Central memory CD4-positive, alpha-beta T cell (primary cell): Measurements from ENCODE around the gene PKD1L1.

Experiments used
- DNase-seq: peaks from one replicate; pipeline ENCODE4 v3.0.0; 2022

Gene PKD1L1

DNA sequence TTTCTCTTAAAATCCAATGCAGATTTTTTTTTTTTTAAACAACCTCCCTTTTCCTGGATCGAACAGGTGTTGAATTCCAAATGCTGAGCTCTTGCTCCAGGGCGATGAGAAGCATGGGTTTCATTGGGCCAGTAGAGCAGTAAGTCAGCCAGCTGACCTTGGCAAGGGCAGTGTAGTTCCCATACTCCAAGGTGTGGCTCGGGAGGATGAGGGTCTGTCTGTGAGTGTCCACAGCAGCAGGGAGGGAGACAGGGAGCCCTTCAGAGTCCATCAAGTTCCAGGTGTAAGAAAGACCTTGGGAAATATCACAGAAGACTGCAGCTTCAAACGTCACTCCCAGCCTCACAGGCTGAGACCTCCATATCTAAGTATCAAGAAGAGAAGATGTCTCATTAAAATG lies 50.4 kb downstream of the PKD1L1 start:
- no peak for DNase-seq

DNA sequence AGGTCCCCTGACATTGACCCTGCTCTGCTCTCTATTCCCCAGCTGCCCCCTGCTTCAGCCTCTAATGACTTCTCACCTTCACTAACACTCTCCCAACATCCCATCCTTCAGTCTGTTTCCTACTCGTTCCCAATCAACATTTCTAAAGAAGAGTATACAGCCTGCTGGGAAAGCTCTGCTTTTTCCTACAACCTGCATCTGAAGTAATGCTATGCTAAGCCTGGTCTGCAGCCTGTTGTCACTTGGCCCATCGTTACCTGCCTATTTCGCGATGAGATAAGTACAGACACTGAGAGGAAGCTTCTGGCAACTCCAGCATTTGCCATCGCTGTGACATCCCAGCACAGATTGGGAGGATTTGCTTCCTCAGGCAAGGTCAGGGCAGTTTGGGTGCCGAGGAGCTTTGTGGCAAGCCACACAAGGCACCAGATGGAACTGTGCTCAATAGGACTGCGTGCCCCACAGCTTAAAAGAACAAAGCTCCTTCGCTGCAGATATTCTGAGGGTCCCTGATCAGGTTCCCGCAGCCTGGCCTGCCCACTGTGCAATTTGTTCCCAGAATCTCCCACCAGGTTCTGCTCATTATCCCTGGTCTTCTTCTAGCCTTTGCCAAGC lies 51.4 kb downstream of the PKD1L1 start:
- DNase-seq = no peak

DNA sequence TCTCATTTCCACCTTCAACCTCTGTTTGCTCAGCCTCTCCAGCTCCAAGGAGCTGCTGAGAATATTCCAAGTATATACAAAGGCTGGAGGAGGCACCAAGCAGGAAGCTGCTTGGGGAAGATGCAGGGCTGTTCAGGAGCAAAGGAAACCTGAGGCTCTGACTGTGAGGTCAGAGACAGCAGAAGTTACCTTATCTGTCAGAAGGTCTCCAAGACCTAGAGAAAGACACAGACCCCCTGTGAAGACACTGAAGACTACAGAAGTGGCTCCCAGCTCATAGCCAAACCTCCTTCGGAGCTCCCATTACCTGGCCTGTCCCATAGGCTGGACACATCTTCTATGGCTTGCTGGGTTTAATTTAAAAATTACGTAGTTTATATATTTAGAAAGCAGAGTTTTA lies 53.2 kb downstream of the PKD1L1 start:
- DNase-seq = no peak

DNA sequence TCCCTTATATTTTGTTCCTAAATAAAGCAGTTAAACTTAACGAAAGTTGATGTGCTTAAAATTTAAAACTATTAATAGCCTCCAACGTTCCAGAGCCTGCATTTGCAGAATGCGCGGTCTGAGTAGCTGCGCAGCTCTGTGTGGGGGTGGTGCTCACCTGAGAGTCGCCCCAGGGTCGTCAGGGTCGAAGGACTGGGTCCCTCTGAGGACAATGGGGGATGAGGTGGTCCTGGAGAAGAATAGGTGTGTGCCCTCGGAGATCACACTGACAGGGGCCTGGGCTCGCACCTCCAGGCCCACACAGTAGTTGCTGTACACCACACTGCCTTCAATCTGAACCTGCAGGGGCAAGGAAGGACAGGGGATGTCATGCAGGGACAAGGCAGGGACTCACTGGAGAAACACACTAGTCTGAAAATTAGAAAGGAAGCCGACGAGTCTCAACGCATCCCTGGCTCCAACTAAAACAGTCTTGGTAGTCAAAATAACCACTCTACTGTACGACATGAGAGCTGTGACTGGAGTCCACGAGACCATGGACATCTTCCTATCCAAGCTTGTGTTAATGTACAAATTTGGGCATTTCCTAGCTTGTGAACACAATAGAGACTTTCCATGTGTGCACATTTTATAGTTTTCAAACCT lies 54.4 kb downstream of the PKD1L1 start:
- DNase-seq = no peak

DNA sequence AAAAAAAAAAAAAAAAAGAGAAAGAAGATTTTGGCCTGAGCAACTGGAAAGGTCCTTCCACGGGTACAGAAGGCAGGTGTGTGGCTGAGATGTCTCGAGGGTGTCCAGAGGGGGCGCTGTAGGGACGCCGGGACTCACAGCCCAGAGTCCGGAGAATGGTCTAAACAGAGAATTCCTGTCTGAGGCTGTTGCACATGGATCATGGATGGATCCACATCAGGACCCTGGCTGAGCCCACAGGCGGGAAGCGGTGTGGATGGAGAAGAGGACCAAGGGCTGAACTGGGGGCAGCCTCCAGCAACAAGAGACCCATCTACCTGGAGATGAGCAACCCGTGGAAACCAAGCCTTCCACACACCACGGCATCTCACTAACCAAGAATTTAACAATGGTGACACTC lies 55.0 kb downstream of the PKD1L1 start:
- no peak for DNase-seq

DNA sequence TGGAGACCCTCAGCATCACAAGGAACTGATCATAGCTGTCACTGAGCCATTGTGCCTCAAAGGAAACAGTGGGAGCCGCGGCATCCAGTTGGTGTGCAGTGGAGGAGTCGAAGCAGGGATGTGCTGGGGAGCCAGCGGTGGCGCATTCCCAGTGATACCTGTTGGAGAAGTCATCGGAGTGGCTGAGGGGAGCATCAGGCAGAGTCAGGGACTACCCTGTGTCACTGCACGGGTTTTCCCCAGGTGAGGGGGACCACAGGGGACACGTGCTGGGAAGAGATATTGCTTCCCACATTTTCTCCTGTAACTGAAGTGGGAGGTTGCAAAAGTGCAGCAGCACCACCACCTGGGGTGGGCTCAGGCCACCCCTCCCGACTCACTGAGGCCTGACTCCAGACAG lies 57.7 kb downstream of the PKD1L1 start:
- no peak for DNase-seq

DNA sequence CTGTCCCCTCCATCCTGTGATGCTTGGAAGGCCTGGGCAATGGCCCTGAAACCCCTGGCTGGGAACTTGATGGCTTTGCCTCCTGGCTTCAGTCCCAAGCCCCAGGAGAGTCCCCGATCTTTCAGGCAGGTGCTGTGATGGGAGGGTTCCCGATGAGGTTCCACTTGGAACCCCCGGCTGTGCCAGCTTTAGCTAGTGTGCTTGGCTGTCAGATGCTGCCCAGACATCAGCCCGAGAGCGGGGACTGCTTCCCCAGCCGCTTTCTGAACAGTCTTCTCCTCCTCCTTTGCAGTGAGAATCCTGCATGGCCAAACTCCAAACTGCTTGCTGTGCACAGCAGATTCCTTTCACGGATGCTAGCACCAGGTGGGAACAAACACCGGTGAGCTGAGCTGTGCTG lies 58.1 kb downstream of the PKD1L1 start:
- DNase-seq = no peak

DNA sequence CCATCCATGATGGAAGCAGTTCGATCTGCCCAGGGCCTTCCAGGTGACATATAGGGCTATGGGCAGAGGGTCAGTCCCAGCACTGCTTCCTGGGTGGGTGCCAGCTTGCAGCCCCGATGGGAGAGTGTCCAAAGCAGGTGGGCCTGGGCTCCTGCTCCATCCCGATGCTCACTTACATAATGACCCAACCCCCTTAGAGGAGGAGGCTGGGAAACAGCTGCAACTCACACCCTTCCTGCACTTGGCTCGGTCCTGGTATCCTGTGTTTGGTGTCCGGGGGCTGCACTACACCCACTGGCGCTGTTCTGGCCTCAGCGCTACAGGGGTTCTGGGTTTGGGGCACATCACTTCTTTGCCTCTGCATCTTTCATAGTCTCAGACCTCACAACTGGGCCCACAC lies 58.5 kb downstream of the PKD1L1 start:
- no peak for DNase-seq

DNA sequence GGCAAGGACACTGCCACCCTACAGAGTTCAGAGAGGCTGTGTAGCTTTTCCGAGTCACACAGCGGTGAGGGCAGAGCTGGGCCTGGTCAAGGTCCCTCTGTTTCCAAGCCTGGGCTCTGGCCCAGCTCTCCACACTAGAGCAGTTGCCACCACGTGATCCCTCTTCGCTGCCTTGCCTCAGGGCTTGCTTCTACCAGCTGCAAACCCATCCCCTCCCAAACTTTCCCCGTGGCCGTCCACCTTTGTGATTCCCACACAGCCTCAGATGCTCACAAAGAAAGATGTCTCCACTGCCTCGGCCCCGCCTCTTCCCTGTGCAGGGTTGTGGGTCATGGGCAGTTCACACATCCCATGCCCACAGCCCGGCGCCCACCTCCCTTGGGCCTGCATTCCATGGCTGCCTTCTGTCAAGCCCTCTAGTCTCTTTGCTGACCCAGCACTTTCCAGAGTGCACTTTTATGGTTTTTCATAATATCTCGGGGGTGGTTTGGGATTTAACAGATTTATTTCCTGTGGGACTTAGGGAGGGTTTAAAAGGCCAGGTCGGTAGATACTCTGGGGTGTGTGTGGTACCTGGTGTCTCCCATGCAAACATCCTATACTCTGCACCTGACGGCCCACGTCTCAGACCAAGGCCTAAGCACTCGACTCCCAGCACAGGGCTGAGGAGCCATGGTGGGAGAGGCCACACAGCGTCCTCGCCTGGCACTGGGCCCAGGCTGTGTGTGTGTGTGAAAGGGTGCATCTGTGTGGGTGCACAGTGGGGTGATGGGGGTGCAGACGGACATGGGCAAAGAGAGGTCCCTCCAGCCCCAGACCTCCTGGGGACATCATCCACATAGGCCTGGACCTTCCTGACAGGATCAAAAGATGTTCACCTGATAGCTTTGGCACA lies 59.6 kb downstream of the PKD1L1 start:
- DNase-seq = no peak

DNA sequence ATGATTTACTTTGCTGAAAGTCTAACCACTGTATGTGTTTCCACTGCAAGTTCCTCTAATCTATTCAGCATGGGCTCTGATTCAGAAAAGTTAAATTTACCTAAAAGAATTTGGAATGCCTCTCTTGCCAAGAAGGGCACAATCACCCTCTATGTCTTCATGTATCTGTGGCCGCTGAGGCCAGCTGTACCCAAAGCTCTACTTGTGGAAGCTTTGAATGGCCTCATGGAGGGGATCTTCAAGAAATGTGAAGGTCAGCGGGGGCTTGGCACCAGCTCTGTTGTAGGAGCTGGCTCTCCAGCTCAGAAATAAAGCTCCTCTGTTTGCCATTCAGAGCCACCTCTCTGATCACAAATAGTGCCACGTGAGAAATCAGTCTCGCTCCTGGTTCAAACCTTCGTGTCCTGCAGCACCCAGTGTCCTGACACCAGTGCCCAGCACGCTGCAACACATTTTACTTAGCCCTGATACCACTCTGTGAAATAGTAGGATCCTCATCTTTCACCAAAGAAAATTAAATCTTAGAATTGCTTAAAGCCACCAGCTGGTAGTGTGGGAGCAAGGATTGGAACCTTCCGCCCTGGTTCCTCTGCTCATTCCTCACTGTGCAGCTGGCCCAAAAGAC lies 61.1 kb downstream of the PKD1L1 start:
- no peak for DNase-seq

DNA sequence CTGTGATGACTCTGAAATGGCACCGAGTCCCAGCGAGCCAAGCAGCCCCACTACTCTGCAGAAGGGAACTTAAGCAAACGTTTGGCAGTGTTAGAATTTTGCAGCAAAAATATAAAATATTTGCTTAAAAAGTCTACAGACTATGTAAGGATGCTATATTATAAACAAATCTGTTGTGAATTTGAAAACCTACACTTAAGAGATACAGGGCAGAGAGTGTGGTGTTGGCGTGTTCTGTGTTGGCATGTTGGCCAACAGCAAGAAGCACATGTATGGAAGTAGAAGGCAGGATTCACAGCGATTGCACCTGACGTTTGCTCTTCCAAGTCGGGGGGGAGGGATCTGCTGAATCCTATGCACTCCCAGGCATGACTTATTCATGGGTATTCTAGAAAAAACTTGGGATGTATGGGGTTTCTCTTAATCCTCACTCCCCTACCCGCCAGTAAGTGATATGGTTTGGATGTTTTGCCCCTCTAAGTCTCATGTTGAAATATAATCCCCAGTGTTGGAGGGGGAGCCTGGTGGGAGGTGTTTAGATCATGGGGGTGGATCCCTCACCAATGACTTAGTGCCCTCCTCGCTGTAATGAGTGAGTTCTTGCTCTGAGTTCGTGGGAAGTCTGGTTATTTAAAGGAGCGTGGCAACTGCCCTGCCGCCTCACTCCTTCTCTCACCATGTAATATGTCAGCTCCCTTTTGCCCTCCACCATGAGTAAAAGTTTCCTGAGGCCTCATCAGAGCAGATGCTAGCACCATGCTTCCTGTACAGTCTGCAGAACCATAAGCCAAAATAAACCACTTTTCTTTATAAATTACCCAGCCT lies 62.1 kb downstream of the PKD1L1 start:
- DNase-seq = no peak

DNA sequence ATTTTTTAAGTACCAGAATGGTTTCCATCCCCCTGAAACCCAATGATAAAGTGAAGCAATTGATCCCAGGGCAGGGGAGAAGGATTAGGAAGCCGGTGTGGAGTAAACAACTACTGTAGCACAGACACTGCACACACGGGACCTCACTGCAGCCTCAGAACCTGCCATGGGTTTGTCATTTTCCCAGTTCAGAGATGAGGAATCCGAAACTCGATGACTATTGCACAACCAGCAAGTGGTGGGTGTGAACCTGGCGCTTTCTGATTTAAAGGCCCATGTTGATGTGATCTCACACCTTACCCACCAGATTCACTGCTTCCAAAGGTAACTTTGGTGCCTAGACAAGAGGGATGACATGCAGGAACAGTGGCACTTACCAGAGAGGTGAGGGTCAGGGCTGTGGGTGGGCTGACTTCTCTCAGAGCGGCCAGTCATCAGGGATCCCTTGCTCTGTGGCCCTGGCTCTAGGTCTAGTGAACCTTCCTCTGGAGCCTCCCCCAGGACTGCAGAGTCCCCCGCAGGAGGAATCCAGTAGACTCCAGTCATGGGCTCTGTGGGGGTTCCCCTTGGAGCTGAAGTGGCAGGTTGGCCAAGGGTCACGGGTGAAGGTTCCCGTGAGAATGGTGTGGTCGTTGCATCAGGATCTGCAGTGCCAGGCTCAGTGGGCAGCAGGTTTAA lies 62.8 kb downstream of the PKD1L1 start:
- no peak for DNase-seq

DNA sequence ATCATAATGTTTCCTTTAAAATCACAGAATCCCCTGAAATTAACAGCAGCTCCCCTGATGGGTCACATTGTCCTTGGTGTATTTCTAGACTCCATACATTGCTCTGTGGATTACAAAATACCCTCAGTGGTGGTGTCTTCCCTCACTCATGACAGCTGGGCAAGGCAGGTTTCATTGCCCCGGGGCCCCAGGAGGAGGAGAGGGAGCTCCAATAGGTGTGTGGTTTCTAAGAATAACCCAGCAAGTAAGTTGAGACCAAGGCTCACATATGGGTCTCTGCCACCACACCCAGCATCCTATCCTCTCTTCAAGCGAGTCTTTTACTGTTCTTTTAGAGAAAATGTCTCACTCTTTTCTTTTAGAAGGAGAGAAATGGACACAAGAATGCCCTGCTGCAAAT lies 63.6 kb downstream of the PKD1L1 start:
- DNase-seq = no peak

DNA sequence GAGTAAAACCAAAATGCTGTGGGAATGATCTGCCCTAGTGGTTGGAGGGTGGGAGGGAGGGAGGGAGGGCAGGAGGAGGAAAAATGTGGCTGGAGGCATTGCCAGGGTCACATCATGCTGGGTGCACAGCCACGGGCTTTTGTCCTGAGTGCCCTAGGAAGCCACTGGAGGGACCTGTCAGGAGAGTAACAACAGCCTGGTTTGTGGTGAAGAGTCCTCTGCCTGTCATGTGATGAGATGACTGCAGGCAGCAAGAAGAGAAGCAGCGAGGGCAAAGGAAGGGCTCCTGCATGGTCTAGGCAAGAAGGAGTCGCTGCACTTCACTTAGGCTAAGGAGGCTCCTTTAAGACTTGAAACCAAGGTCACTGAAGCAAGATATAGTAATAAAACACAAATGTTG lies 65.6 kb downstream of the PKD1L1 start:
- DNase-seq = no peak

DNA sequence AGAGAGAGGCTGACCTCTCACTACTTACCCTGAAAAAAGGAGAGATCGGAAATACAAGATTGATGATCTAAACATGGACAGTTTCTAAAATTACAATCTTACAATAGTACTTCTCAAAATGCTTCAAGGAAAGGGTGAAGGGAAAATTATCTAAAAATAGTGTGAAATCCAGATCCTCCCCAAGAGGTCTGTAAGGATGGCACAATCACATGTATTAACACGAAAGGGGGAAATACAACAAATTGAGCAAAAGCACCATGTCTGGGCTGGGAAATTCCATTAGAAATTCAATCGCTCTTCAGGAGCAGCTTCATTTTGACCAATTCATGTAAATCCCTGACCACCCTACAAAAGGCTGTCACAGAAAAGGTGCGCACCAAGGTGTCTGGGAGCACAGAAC lies 67.0 kb downstream of the PKD1L1 start:
- no peak for DNase-seq

DNA sequence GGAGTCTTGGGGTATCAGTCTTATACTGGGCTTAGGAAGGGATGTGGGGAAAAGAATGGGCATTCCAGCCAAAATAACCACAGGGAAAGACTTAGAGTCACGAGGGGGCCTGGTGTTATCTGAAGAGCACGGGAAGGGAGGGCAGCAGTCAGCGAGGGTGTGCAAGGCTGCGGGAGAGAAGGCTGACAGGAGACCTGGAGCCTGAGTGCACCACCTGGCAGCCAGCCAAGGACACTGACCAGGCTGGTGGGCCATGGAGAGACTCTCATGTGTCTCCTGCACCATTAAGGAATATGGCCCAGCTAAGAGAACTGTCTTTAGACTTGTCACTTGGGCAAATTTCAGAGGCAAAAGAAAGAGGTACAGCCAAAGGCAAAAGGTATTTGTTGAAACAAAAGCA lies 69.6 kb downstream of the PKD1L1 start:
- no peak for DNase-seq

DNA sequence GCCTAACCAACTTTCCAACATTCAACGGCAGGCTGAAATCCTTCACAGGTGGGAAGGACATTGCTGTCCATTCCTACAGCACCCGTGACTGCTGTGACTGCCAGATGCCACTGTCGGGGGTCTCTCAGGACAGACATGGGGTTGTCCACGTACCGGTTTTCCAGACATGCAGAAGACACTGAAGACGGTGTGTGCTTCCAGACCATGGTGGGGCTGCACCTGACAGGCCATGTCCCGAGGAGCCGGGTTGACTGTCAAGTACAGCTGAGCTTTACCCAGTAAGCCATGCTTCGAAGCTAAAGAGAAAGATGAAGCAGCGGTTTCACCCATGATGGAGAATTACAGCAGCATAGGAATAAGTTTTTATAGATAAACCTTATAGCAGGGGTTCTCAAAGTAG lies 70.9 kb downstream of the PKD1L1 start:
- no peak for DNase-seq

DNA sequence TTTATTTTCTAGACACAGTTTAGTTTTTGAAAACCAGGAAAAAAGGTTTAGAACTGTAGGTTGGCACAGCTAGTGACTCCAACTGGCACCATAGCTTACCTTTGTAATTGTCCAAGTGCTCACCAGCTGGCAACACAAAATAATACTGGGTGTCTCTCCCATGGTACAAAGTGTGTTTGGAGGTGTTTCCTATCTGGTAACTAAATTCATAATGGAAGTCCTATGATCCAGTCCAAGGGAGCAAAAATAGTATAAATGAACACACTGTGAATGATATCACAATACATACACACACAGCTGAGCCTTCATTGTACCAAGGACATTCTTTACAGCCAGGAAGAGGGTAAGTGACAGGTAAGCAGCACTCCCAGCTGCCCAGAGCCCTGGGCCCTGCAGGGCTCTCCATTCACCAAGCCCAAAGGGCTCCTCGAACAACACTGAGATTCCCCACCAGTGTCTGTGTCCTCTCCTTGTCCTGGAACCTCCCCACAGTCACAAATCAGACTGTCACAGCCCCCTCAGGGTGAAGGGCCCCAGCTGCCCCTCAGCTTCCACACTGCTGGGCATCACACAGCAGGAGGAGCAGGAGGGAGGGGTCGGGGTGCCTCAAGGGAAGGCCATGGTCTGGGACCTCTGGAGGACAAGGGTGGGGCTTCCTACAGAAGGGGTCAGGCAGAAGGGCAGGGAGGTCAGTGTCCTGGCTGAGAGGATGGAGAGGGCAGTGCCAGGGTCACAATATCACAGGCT lies 72.1 kb downstream of the PKD1L1 start:
- DNase-seq = no peak

DNA sequence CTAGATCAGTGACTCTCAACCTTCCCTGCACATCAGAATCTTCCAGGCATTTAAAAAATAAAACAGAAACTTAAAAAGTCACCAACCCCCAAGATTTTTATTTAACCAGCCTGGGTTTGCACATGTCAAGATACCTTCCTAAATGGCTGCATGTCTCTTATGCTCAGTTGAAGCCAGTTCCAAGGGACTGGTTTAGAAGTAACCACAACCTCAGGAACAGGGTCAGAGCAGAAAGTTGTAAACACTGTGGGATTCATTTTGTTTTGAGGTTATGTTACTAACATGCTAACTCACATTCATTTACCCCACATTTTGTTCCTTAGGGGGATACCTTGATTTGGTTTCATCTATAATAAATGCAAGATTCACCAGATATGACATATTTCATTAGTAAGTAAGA lies 72.9 kb downstream of the PKD1L1 start:
- no peak for DNase-seq

DNA sequence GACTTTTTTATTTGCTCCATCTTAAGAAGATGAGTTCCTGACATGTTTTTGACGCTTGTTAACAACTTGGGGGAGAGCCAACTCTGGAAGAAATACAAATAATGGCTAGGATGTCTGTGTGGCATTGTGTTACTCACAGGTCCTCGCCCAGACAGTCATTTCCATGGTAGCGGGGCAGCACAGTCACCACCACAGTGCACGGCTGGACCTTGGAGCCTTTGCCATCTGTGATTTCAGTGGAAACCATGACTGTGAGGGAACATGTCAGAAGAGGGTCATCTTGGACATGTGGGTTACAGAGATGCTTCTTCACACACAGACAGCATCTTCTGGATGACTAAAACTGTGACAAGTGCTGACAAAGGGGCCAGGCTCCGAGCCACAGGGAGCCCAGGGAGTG lies 74.5 kb downstream of the PKD1L1 start:
- DNase-seq = no peak

DNA sequence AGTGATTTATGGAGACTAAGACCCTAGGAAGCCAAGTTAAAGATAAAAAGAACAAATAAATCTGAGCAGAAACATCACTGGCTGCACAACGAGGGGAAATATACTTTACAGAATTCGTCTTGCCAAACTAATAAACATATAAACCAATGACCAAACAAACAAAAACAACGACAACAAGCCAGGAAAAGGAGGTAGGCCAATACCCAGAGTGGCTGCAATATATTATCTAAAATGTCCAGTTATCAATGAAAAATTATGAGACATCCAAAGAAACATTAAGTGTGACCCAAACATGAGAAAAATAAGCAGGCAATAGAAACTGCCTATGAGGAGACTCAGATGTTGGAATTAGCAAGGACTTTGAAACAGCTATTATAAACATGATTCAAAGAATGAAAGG lies 81.0 kb downstream of the PKD1L1 start:
- DNase-seq = no peak
